ENCODE data around the gene RPL32.

DNA sequence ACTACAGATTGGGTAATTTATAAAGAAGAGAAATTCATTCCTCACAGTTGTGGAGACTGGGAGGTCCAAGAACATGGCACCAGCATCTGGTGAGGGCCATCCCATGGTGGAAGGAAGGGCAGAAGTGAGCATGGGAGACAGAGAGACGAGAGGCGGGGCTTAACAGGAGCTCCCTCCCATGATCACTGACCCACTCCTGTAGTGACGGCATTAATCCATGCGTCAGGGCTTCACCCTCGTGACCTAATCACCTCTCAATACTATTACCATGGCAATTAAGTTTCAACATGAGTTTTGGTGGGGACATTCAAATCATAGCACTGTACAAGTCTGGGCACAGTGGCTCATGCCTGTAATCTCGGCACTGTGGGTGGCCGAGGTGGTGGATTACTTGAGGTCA is 17.1 kb downstream of the RPL32 start:
- TF ChIP-seq, protein P1, sequence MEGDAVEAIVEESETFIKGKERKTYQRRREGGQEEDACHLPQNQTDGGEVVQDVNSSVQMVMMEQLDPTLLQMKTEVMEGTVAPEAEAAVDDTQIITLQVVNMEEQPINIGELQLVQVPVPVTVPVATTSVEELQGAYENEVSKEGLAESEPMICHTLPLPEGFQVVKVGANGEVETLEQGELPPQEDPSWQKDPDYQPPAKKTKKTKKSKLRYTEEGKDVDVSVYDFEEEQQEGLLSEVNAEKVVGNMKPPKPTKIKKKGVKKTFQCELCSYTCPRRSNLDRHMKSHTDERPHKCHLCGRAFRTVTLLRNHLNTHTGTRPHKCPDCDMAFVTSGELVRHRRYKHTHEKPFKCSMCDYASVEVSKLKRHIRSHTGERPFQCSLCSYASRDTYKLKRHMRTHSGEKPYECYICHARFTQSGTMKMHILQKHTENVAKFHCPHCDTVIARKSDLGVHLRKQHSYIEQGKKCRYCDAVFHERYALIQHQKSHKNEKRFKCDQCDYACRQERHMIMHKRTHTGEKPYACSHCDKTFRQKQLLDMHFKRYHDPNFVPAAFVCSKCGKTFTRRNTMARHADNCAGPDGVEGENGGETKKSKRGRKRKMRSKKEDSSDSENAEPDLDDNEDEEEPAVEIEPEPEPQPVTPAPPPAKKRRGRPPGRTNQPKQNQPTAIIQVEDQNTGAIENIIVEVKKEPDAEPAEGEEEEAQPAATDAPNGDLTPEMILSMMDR (IDR thresholded peaks at IDR 0.05): no peak
- no peak for TF ChIP-seq POLR2A (IDR thresholded peaks at IDR 0.05)

All from sigmoid colon (tissue), 3 donors.